ENCODE measurements around the gene NME7. TPM values are rescaled to one million over a fixed set of nuclear protein-coding genes. Genes with fewer than 3 reads are reported as not detected.

NME7 gene
- total and polyA plus RNA-seq, 10 donors = 4.0 to 22.0 (median 9.7) TPM

- no peak overlapping the region for H3K27ac ChIP-seq
- no peak for DNase-seq
- H3K4me1 ChIP-seq = no peaks in the 10 kb centered on the region
- WGBS, 5 donors = 92 to 100% (median 95%) methylated on average over 2 of the region's 2 CpGs
- H3K4me3 ChIP-seq = no peak overlapping the region
- H3K9me3 ChIP-seq = peaks cover 0 to 45% (median 0%) of the 10 kb centered on the region in 8 donors
- intact Hi-C loops (cut with DNase I; ENCODE audit: low total_unique reads) = no loop called here
- H3K36me3 ChIP-seq = peaks cover 0 to 45% (median 0%) of the 10 kb centered on the region in 6 donors
- no peaks in the 10 kb centered on the region for H3K27me3 ChIP-seq (replicated peaks in 1 of 7)
- TF ChIP-seq POLR2AphosphoS5 (IDR thresholded peaks at IDR 0.05) (no peak), POLR2A (IDR thresholded peaks at IDR 0.05) (no peak), CTCF (IDR thresholded peaks at IDR 0.05 in 8 of 11, conservative IDR thresholded peaks at IDR 0.05 in 3 of 11) (no peak)
Measured at GRCh38 chr1:169261884-169262283, 105.7 kb downstream of the NME7 start.

GRCh38 chr1:169260478-169261151 is 107.0 kb downstream of the NME7 start:
- intact Hi-C loops (cut with DNase I; ENCODE audit: low total_unique reads) = no loop called here
- 48 to 76% (median 66%) methylated on average over 2 of the region's 2 CpGs for WGBS, 5 donors
- Histone ChIP-seq H3K9me3 (peaks cover 0 to 39% (median 0%) of the 10 kb centered on the region in 8 donors), H3K27ac (no peak overlapping the region), H3K4me3 (no peak overlapping the region), H3K4me1 (no peaks in the 10 kb centered on the region), H3K27me3 (replicated peaks in 1 of 7) (no peaks in the 10 kb centered on the region), H3K36me3 (peaks cover 0 to 45% (median 0%) of the 10 kb centered on the region in 6 donors)
- TF ChIP-seq POLR2AphosphoS5 (IDR thresholded peaks at IDR 0.05) = no peak
- TF ChIP-seq POLR2A (IDR thresholded peaks at IDR 0.05) = no peak
- no peak for TF ChIP-seq CTCF (IDR thresholded peaks at IDR 0.05 in 8 of 11, conservative IDR thresholded peaks at IDR 0.05 in 3 of 11)
- DNase-seq = no peak

- Histone ChIP-seq H3K4me3 (no peak overlapping the region), H3K27me3 (replicated peaks in 1 of 7) (no peaks in the 10 kb centered on the region), H3K27ac (no peak overlapping the region), H3K36me3 (peaks cover 0 to 45% (median 0%) of the 10 kb centered on the region in 6 donors), H3K9me3 (peaks cover 0 to 32% (median 0%) of the 10 kb centered on the region in 8 donors), H3K4me1 (no peaks in the 10 kb centered on the region)
- 40 to 64% (median 54%) methylated on average over 2 of the region's 2 CpGs for WGBS, 5 donors
- TF ChIP-seq CTCF (IDR thresholded peaks at IDR 0.05 in 8 of 11, conservative IDR thresholded peaks at IDR 0.05 in 3 of 11) = no peak
- no peak for TF ChIP-seq POLR2AphosphoS5 (IDR thresholded peaks at IDR 0.05)
- no peak for TF ChIP-seq POLR2A (IDR thresholded peaks at IDR 0.05)
- intact Hi-C loops (cut with DNase I; ENCODE audit: low total_unique reads) = no loop called here
- no peak for DNase-seq
Measured at GRCh38 chr1:169259816-169260215, 107.8 kb downstream of the NME7 start.

GRCh38 chr1:169250795-169251194 is 116.8 kb downstream of the NME7 start:
- Histone ChIP-seq H3K4me1 (no peaks in the 10 kb centered on the region), H3K4me3 (no peak overlapping the region), H3K27ac (no peak overlapping the region), H3K27me3 (replicated peaks in 1 of 7) (no peaks in the 10 kb centered on the region), H3K9me3 (no peaks in the 10 kb centered on the region), H3K36me3 (no peaks in the 10 kb centered on the region)
- WGBS, 5 donors = 85 to 95% (median 94%) methylated on average over 3 of the region's 3 CpGs
- DNase-seq = no peak
- TF ChIP-seq POLR2AphosphoS5 (IDR thresholded peaks at IDR 0.05) (no peak), POLR2A (IDR thresholded peaks at IDR 0.05) (no peak), CTCF (IDR thresholded peaks at IDR 0.05 in 8 of 11, conservative IDR thresholded peaks at IDR 0.05 in 3 of 11) (no peak)
- intact Hi-C loops (cut with DNase I; ENCODE audit: low total_unique reads) = no loop called here
